Duodenal mucosa (tissue), 2 donors: Measurements from ENCODE around the gene PCGF1.

Experiments used
- H3K27ac ChIP-seq: one replicate; pipeline ENCODE4 v1.7.0; 2013; ENCODE audit warnings: low read depth, low read length
- H3K27me3 ChIP-seq, 2 donors: one replicate each; pipeline ENCODE4 v1.7.0; 2013; ENCODE audit warnings: low read length in 2 of 2, control low read depth in 1 of 2; ENCODE audit not compliant: insufficient read depth in 2 of 2, control insufficient read depth in 1 of 2
- H3K36me3 ChIP-seq, 2 donors: one replicate each; pipeline ENCODE4 v1.7.0; 2013; ENCODE audit warnings: low read length in 2 of 2, control low read depth in 1 of 2; ENCODE audit not compliant: insufficient read depth in 2 of 2, control insufficient read depth in 1 of 2
- H3K4me1 ChIP-seq, 2 donors: one replicate each; pipeline ENCODE4 v1.7.0; 2013; ENCODE audit warnings: low read length in 2 of 2, control low read depth in 1 of 2; ENCODE audit not compliant: insufficient read depth in 2 of 2, control insufficient read depth in 1 of 2
- H3K4me3 ChIP-seq, 2 donors: one replicate each; pipeline ENCODE4 v1.7.0; 2013; ENCODE audit warnings: low read length in 2 of 2, low read depth in 1 of 2
- H3K9ac ChIP-seq, 2 donors: one replicate each; pipeline ENCODE4 v1.7.0; 2013; ENCODE audit warnings: low read length in 2 of 2, low read depth in 1 of 2
- H3K9me3 ChIP-seq, 2 donors: one replicate each; pipeline ENCODE4 v1.7.0; 2013; ENCODE audit warnings: low read length in 2 of 2, control low read depth in 1 of 2; ENCODE audit not compliant: control insufficient read depth in 1 of 2

PCGF1 gene

GRCh38 chr2:74528600-74529356, 21.3 kb upstream of the PCGF1 start:
- Histone ChIP-seq H3K9me3 (no peaks in the 10 kb centered on the region), H3K9ac (peak overlapping the region; percentile 96 to 99), H3K27ac (peak overlapping the region; percentile 87), H3K4me3 (peak overlapping the region; percentile 99 to 100), H3K4me1 (peaks cover 35 to 42% of the 10 kb centered on the region in 2 donors), H3K27me3 (no peaks in the 10 kb centered on the region), H3K36me3 (peaks cover 21 to 36% of the 10 kb centered on the region in 2 donors)

DNA sequence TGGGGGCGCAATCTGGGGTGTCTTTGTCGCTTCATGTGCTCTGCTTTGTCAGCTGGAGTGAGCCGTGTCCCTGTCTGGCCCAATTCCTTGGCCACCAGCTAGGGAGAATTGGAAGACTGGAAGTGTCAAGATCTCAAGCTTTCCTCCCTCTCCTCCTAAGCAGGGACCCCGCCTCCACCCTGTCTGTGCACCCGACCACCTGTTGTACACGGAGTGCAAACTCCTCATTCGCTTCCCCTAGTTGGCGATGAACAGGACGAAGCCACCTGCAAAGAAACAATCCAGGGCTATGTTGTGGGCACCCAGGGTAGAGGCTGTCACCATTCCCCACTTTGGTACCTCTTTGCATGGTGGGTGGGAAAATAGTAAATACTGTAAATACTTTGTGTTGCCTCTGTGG, 20.2 kb upstream of the PCGF1 start:
- peak overlapping the region in 1 of 2 donors; percentile 99 for H3K4me3 ChIP-seq
- H3K9ac ChIP-seq, result no peak overlapping the region
- H3K36me3 ChIP-seq, result peaks cover 21 to 27% of the 10 kb centered on the region in 2 donors
- H3K27ac ChIP-seq, result no peak overlapping the region
- no peaks in the 10 kb centered on the region for H3K27me3 ChIP-seq
- no peaks in the 10 kb centered on the region for H3K9me3 ChIP-seq
- H3K4me1 ChIP-seq, result peaks cover 35 to 42% of the 10 kb centered on the region in 2 donors

DNA sequence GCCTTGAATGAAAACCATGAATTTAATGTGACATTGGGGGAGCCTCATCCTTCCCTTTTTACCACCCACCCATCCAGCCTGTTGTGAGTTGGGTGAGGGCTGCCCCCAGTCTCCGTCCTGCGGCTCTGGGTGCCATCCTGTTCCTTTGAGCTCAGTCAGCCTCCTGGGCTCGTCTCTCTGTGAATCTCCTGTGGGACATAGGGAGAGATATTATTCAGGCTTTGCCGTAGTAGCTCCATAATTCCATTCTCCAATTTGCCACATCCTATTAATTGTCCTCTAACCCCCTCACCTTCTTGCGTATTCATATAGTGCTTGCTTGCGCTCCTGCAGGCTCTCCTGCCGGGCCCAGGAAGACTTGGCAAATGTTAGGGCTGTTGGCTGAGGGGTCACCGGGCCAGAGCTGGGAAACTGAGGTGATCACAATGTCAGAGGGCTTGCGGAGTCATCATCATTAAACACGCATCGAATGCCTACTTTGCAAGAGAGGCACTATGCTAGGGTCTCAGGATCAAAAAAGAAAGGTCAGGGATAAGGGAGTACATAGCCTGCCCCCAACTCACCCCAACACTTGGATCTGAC, 19.2 kb upstream of the PCGF1 start:
- Histone ChIP-seq H3K36me3 (peaks cover 21 to 30% of the 10 kb centered on the region in 2 donors), H3K9ac (no peak overlapping the region), H3K27me3 (no peaks in the 10 kb centered on the region), H3K27ac (no peak overlapping the region), H3K4me3 (no peak overlapping the region), H3K4me1 (peaks cover 35 to 38% of the 10 kb centered on the region in 2 donors), H3K9me3 (no peaks in the 10 kb centered on the region)

- Histone ChIP-seq H3K27me3 (no peaks in the 10 kb centered on the region), H3K27ac (peak within 1 kb of the TSS; percentile 27), H3K9ac (peak within 1 kb of the TSS; percentile 63 to 77), H3K9me3 (no peaks in the 10 kb centered on the region), H3K4me1 (peaks cover 28 to 30% of the 10 kb centered on the region in 2 donors), H3K4me3 (peak within 1 kb of the TSS; percentile 66 to 68), H3K36me3 (peaks cover 21 to 35% of the 10 kb centered on the region in 2 donors)
These were observed 18.5 kb upstream of the PCGF1 start, which contains the start of gene DQX1 for GRCh38 chr2:74525717-74526648. Gene DQX1, minus strand, starts transcription at chr2:74526231. Its CDS starts 502 bp downstream, at chr2:74525729.

- H3K27ac ChIP-seq, result no peak overlapping the region
- H3K4me3 ChIP-seq, result peak overlapping the region; percentile 66 to 68
- H3K4me1 ChIP-seq, result peaks cover 24% of the 10 kb centered on the region in 2 donors
- no peaks in the 10 kb centered on the region for H3K9me3 ChIP-seq
- H3K9ac ChIP-seq, result peak overlapping the region; percentile 63 to 77
- no peaks in the 10 kb centered on the region for H3K27me3 ChIP-seq
- H3K36me3 ChIP-seq, result peaks cover 21 to 41% of the 10 kb centered on the region in 2 donors
These were observed 17.6 kb upstream of the PCGF1 start for GRCh38 chr2:74524955-74525716.

- H3K36me3 ChIP-seq, result peaks cover 21 to 49% of the 10 kb centered on the region in 2 donors
- peaks cover 6% of the 10 kb centered on the region in 2 donors for H3K27me3 ChIP-seq
- peaks cover 22 to 24% of the 10 kb centered on the region in 2 donors for H3K4me1 ChIP-seq
- no peak overlapping the region for H3K9ac ChIP-seq
- no peaks in the 10 kb centered on the region for H3K9me3 ChIP-seq
- no peak overlapping the region for H3K4me3 ChIP-seq
- H3K27ac ChIP-seq, result no peak overlapping the region
These were observed 16.5 kb upstream of the PCGF1 start for GRCh38 chr2:74524005-74524404.

DNA sequence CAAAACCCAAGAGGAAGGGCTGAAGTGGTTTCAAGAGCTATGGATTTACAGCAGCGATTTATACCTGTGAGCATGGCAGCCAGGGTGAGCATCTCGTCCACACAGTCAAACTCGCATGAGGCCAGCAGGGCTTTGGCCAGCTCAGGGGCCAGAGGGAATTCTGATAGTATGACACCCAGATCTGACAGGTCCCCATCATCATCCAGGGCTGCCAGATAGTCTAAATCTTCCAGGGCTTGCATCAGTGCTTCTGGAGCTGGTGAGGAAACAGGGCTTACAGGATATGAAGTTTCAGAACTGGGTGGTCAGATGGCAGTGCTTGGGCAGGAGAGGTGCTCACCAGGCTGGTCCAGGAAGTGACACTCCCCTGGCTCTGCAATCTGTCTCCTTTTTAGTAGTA, 15.0 kb upstream of the PCGF1 start:
- H3K4me1 ChIP-seq, result peaks cover 9 to 13% of the 10 kb centered on the region in 2 donors
- H3K9ac ChIP-seq, result no peak overlapping the region
- H3K27ac ChIP-seq, result no peak overlapping the region
- H3K9me3 ChIP-seq, result no peaks in the 10 kb centered on the region
- H3K4me3 ChIP-seq, result no peak overlapping the region
- peaks cover 15 to 21% of the 10 kb centered on the region in 2 donors for H3K27me3 ChIP-seq
- peaks cover 13 to 49% of the 10 kb centered on the region in 2 donors for H3K36me3 ChIP-seq

DNA sequence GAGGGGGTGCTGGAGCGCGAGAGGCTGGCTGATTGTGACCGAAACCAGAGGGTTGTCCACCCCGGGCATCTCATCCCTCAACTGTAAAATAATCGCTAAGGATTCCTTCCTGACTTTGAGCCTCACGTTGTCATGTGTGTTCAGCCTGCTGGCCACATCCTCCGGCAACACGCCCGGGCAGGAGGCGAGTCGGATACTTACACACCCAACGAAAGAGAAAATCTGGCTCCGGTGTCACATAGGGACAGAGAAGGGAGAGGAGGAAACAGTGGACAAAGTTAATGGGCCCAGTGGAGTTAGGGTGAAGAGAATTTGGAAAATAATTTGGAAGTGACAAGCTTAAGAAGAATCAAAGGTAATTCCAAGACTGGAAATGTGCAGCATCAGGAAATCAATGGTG, 9.2 kb upstream of the PCGF1 start:
- H3K9ac ChIP-seq, result no peak overlapping the region
- no peaks in the 10 kb centered on the region for H3K9me3 ChIP-seq
- peaks cover 6 to 24% of the 10 kb centered on the region in 2 donors for H3K4me1 ChIP-seq
- peak overlapping the region; percentile 30 to 50 for H3K4me3 ChIP-seq
- peaks cover 5 to 25% of the 10 kb centered on the region in 2 donors for H3K36me3 ChIP-seq
- H3K27ac ChIP-seq, result no peak overlapping the region
- H3K27me3 ChIP-seq, result peaks cover 61 to 76% of the 10 kb centered on the region in 2 donors

DNA sequence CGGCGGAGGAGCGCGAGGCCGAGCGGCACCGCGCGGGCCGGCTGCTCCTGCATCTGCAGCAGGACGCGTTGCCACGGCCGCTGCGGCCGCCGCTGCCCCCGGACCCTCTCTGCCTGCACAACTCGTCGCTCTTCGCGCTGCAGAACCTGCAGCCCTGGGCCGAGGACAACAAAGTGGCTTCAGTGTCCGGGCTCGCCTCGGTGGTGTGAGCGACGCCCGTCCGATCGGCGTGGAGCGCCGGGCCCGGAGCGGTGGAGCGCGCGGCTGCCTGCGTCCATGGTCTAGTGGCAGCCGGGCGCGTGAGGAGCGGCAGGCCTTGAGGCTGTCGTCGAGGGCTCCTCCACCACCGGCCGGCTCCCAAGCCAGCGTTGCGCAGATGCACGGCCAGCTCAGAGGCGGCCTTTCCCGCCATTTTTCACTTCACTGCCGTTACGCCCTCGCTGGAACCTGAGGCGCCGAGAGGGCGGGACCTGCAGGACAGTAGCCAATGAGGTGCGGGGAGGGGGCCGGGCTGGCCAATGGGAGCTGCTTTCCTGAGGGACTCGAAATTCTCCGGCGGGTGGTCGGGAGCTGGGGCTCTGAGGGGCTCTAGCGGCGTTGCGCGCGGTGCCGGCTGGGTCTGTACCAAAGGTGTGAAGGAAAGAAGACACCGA, 8.6 kb upstream of the PCGF1 start:
- H3K27ac ChIP-seq, result no peak overlapping the region
- H3K27me3 ChIP-seq, result peaks cover 67 to 82% of the 10 kb centered on the region in 2 donors
- H3K4me1 ChIP-seq, result peaks cover 6 to 24% of the 10 kb centered on the region in 2 donors
- no peak overlapping the region for H3K9ac ChIP-seq
- H3K36me3 ChIP-seq, result peaks cover 5 to 23% of the 10 kb centered on the region in 2 donors
- H3K9me3 ChIP-seq, result no peaks in the 10 kb centered on the region
- peak overlapping the region; percentile 30 to 50 for H3K4me3 ChIP-seq
